Measurements from ENCODE around the gene KRT72.

KRT72 gene

DNA sequence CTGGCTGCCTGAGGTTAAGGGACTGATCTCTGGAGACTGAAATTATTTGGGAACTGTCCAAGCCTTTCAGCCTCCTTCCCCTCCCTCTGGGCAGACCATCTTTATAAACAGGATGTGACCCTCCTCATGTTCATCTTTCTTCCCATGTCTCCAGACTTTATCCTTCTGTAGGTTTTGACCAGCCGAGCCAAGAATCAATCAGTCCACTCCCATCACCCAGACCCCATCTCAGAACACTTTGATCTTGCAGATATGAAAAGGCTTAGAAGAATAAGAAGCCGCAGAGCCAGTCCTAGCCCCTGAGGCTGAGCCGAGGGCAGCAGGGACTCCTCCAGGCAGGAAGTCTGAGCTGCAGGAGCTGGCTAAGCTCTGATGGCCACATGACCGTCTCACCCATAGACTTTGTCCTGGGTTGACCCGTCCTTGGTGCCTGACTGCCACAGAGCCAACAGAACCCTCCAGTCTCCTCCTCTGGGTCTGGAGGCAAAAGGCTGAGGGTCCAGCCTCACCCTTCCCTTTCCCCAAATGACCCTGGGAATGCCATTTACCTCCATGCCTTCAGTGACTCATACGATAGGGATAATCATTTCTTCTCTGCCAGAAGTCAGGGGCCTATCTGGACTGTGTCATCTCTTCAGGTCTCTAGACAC, 49.9 kb downstream of the KRT72 start:
- H3K27me3 Mint-ChIP-seq (ENCODE audit: low read depth, poor library complexity), result peaks cover 14% of the 10 kb centered on the region

DNA sequence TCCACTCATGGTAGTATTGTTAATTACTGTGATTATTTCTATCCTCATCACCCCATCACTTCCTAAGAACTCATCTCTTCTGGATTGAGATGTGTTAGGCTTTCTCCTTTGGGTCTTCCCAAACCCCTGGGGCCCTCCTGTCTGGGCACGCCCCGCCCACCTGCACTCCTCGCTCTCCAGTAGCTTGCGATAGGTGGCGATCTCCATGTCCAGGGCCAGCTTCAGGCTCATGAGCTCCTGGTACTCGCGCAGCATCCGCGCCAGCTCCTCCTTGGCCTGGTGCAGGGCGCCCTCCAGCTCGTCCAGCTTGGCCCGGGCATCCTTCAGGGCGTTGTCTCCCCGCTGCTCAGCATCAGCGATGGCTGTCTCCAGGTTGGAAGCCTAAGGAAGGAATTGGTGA, 55.1 kb downstream of the KRT72 start:
- H3K27ac Mint-ChIP-seq, result no peak overlapping the region
- TF ChIP-seq, protein P1, sequence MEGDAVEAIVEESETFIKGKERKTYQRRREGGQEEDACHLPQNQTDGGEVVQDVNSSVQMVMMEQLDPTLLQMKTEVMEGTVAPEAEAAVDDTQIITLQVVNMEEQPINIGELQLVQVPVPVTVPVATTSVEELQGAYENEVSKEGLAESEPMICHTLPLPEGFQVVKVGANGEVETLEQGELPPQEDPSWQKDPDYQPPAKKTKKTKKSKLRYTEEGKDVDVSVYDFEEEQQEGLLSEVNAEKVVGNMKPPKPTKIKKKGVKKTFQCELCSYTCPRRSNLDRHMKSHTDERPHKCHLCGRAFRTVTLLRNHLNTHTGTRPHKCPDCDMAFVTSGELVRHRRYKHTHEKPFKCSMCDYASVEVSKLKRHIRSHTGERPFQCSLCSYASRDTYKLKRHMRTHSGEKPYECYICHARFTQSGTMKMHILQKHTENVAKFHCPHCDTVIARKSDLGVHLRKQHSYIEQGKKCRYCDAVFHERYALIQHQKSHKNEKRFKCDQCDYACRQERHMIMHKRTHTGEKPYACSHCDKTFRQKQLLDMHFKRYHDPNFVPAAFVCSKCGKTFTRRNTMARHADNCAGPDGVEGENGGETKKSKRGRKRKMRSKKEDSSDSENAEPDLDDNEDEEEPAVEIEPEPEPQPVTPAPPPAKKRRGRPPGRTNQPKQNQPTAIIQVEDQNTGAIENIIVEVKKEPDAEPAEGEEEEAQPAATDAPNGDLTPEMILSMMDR (IDR thresholded peaks at IDR 0.05), result no peak
- H3K27me3 Mint-ChIP-seq (ENCODE audit: low read depth, poor library complexity), result peaks cover 7% of the 10 kb centered on the region
- peaks cover 18% of the 10 kb centered on the region for H3K4me1 Mint-ChIP-seq
- DNase-seq, result no peak
- H3K9me3 Mint-ChIP-seq, result no peaks in the 10 kb centered on the region
- no peaks in the 10 kb centered on the region for H3K36me3 Mint-ChIP-seq (ENCODE audit: low read depth)
- no peak overlapping the region for H3K4me3 Mint-ChIP-seq

More for the DNA sequence above, 49.9 kb downstream of the KRT72 start:
- Mint-ChIP-seq H3K27ac (no peak overlapping the region), H3K4me3 (no peak overlapping the region), H3K36me3 (ENCODE audit: low read depth) (no peaks in the 10 kb centered on the region), H3K9me3 (no peaks in the 10 kb centered on the region), H3K4me1 (peaks cover 9% of the 10 kb centered on the region)
- TF ChIP-seq, protein P1 (IDR thresholded peaks at IDR 0.05), result no peak
- no peak for DNase-seq

DNA sequence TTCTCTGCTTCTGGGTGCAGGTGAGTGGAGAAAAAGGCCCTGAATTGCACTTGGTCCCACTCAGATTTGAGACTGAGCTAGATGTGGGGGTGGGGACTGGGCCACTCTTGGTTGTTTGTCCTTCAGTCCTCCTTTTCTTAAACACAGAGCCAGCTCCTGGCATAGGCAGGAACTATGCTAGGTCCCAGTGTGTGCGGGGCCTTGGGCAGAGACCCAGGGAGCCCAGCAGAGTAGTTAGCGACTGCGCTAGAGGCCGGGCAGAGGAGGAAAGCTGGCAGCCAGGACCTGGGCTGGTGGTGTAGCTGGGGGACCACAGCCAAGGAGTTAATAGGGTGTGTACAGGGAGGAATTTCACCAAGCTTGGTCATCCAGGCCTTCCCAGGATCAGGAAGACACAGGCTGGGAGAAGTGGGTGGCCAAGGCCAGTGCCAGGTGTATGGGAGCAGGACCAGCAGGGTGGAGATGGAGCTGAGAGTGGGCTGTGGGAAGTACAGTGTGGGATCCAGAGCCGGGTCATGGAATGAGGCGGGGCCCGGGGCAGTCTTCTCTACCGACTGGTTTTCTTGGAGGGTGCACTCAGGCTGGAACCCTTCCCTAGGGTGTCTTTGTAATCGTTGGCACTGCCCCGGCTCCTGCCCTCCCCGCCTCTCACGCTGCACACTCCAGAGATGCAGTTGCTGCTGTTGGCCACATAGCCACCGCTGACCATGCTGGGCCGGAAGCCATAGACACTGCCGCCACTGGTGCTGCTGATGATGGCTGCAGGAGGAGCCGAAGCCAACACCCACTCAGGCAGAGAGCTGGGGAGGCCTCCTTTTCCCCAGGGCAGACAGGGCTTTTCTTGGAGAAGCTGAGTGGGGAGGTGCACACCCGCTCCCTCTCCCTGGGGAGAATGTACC, 57.0 kb downstream of the KRT72 start:
- no peak for DNase-seq
- Mint-ChIP-seq H3K36me3 (ENCODE audit: low read depth) (no peaks in the 10 kb centered on the region), H3K9me3 (no peaks in the 10 kb centered on the region), H3K4me3 (no peak overlapping the region), H3K27me3 (ENCODE audit: low read depth, poor library complexity) (peaks cover 5% of the 10 kb centered on the region), H3K4me1 (peaks cover 27% of the 10 kb centered on the region), H3K27ac (no peak overlapping the region)
- TF ChIP-seq, protein P1 (IDR thresholded peaks at IDR 0.05), result no peak

DNA sequence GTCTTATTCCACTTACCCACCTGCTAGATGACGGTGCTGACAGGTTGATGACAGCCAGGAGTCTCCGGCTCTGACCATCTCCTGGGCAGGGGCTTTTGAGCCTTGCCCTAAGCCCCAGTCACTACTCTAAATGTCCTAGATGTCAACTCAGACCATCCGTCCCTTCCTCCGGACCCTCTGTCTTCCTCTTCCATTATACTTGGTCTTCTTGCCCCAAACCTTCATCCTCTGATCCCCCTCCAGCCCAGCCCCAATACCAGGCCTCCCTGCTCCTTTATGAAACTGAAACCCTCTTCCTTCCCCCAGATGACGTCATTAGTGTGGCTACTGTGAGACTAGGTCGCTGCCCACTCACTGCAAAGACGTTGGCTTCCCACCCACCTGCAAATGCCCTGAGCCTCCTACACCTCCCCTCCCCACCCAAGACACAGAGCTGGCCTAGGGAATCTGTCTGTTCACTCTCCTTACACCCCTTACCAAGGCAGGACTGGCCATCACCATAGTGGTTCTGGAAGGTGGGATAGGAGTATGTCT, 58.4 kb downstream of the KRT72 start:
- no peaks in the 10 kb centered on the region for H3K9me3 Mint-ChIP-seq

DNA sequence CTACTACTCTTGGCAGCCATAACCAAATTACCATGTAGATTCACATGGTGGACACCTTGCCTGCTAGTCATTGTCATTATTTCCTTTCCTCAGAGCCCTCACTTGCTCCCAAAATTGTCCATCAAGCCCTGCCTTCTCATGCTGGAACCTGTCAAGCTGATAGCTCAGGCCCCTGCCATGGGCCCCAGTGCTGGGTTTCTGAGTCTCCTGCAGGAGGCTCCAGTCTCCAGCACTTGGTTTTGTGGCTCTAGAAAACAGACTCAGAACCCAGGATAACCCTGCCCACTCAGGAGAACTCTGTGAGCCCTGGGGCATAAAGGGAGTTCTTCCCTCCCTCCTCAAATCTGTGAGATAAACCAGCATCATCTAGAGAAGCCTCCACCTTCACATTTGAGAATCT, 59.1 kb downstream of the KRT72 start:
- Mint-ChIP-seq H3K4me3 (no peak overlapping the region), H3K27ac (no peak overlapping the region), H3K27me3 (ENCODE audit: low read depth, poor library complexity) (no peaks in the 10 kb centered on the region), H3K4me1 (peaks cover 39% of the 10 kb centered on the region), H3K36me3 (ENCODE audit: low read depth) (no peaks in the 10 kb centered on the region), H3K9me3 (no peaks in the 10 kb centered on the region)
- DNase-seq, result no peak
- TF ChIP-seq, protein P1 (IDR thresholded peaks at IDR 0.05), result no peak

More for the DNA sequence above, 58.4 kb downstream of the KRT72 start:
- H3K36me3 Mint-ChIP-seq (ENCODE audit: low read depth), result no peaks in the 10 kb centered on the region
- no peaks in the 10 kb centered on the region for H3K27me3 Mint-ChIP-seq (ENCODE audit: low read depth, poor library complexity)
- no peak overlapping the region for H3K27ac Mint-ChIP-seq
- H3K4me3 Mint-ChIP-seq, result no peak overlapping the region
- H3K4me1 Mint-ChIP-seq, result peaks cover 39% of the 10 kb centered on the region
- TF ChIP-seq, protein P1 (IDR thresholded peaks at IDR 0.05), result no peak
- DNase-seq, result no peak

Measured in nephron progenitor cell (in vitro differentiated cells).